KG1 (cell line): ENCODE results near the gene PDE4D.
A peak's percentile ranks its signal among the peaks of the same experiment; 100 is the strongest.

Source experiments
- DNase-seq: peaks from one replicate; lab custom pipeline; 2025; lab: John Stamatoyannopoulos, UW

PDE4D gene

DNA sequence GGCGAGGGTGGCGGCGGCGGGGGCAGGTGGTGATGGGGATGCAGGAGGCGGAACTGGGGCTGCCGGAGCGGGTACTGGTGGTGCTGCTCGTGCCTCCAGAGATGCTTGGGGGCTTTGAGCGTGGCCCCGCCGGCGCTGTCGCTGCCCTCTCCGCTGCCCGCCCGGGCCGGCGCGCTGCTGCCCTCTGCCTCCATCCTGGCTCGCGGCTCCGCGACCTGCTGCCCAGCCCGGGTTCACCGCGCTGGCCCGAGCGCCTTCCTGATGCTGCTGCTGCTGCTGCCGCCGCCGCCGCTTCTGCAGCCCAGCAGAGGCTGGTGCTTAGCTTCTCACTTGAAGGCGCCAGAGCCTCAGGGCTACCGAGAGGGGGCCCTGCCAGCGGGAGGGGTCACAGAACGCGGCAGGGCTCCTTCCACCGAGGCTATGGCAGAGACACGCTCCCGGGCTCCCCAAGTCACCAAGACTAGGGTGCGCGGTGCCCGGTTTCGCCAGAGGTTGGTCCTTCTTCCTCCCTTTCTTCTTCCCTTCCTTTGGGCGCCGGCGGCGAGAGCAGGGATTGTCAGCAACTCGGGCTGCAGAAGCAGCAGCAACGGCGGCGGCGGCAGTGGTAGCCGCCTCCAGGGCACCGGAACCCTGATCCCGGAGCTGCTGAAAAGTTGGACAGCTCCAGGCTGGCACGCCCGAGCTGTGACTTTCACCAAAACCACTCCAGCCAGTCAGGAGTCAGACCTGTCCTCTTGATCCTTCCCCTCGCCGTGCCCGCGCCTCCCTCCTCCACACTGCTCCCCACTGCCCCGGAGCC is at the start of gene PDE4D:
Gene PDE4D (minus strand): TSS at position 298 of the 799 bp plus-strand sequence.
- DNase-seq = peak; percentile 10

DNA sequence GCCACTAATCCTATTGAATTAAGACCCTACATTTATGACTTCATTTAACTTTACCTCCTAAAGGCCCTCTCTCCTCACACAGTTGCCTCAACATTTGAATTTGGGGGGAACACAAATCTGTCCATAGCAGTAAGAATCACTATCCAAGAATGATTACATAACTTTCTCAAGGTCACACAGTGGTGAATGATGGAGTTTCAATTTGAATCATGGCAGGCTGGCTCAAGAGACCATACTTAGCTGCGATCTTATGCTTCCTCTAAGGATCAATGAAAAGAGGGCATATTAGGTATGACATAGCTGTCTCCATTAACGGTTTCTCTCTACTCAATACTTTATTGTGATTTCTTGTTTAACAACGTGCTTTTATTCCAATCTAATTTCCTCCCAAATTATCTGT is 44.1 kb upstream of the PDE4D start:
- no peak for DNase-seq

DNA sequence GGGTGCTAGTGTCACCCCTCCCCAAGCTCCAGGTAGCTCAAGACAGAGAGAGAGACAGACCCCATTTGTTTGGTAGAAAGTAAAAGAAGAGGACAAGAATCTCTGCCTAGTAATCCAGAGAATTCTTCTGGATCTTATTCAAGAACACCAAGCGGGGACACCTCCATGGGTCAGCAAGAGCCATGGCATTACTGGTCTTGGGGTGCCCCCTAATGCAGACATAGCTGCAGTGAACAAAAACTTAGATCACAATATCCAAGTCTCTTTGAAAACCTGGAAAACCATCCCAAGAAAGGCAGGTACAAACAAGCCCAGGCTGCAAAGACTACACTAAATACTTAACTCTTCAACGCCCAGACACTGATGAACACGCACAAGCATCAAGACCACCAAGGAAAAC is 29.9 kb upstream of the PDE4D start:
- DNase-seq = no peak

DNA sequence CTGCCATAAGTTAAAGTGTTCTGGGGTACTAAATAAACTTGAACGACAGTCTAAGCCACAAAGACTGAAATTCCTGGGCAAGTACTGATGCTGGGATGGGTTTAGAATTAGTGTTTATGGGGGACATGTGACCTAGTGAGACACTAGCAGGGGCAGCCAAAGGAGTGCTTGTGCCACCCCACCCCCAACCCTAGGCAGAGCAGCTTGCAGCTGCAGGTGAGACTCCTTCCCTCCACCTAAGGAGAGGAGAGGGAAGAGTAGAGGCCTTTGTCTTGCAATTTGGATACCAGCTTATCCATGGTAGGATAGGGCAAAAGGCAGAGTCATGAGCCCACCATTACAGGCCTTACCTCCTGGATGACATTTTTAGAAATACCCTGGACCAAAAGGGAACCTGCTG is 28.7 kb upstream of the PDE4D start:
- DNase-seq = no peak

DNA sequence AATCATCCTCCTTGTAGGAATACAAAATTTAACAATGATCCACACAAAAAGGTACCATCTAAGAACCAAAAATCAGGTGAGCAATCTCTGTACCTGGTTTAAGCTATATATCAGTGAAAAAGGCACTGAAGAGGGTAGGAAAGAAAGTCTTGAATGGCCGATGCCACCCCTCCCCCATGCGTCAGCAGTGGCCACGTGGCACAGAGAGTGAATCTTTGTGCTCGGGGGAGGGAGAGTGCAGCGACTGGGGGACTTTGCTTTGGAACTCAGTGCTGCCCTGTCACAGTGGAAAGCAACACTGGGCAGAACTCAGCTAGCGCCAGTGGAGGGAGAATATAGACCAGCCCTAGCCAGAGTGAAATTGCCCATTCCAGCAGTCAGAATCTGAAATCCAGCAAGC is 28.3 kb upstream of the PDE4D start:
- no peak for DNase-seq

DNA sequence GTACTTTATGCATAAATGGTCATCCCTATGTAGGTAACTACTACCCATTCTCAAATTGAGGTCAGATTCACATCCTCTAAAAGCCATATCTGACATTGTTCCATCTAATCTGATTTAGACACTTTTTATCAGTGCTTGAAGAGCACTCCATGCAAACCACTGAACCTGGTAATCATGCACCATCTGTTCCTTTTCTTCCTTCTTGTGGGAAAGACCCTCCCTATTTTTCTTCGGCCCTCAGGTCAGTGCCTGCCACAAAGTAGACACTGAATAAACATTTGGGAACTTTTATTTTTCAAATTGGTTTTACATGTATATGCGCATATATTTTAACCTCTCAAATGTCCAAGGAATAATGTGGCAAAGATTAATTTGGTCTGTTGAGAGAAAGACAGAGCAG is 26.0 kb upstream of the PDE4D start:
- DNase-seq = no peak

DNA sequence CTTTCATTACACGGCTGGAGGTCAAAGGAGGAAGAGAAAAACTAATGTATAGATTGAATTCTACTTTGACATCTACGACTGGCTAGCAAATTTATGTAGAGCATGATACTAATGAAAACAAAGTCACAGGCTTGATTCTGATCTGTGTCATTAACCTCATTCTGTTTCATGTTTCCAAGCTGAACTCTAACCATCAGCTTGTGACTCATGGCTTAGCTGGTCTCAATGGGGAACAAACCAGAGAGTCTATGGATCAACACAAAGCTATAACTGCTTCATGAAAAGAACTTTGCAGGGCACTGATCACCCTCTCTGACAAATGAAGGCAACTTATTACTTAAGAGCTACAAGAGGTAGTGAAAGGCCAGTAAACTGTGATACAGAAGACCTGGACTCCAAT is 23.6 kb upstream of the PDE4D start:
- DNase-seq = no peak

DNA sequence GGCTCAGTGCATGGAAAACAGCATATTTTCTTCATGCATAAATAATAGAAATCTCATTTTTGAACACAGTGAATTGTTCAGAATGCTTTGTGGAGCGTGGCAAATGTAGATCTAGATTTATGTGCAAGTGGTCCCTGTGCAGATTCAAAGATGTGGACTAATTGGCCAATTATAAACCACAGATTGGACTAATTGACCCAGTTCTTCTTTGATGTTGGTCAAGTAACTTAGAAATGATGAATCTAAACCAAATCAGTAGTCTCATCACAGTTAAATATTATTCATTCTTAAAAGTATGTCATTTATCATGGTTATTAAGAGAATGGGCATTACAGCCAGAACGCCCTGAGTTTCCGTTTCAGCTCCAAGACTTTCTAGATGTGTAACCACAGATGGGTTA is 11.7 kb upstream of the PDE4D start:
- no peak for DNase-seq

DNA sequence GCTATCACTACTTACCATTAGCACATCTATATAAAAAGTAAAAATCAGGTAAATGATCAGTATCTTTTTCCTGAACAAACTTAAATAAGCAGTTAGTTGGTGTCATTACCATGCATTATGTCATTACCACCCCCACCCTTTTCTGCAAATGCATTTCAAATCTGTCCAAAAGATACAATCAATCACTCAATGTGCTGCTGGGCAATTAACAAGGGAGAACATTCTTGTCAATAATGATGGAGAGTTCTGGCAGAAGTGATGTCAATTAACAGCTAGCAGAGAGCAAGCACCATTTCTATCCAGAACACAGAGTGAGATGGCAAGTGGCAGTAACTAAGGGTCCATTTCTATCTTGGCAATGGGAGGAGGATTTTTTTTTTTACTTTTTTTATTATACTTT is 3.5 kb upstream of the PDE4D start:
- no peak for DNase-seq

DNA sequence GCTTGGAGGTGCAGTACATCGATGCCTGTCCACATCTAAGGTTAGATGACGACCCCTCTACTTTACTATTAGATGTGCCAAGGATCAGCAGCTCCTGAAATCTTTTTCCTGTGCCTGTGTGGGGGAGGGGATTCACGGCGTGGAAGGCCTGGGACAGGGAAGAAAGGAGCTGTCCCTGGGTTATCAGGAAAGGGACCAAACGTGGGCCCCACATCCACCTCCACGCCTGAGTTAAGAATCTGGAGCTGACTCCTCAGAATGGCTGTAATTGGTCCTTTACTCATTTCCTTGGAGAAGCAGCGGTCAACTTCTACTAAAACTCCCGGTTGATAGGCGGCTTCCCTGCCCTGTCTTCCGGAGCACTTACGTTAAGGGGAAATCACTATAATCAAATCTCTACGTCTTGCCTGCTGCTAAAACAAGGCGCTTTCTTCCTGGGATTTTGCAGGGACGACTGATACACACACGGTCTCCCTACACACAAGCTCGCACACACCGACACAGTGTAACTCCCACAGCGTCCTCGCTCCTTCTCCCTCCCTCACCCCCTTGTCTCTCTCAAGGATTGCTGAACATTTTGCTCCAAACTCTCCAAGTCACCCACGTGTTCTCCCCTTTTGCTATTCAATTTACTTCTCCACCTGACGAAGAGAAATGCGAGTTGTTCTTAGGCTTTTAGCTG is 1.4 kb downstream of the PDE4D start:
- DNase-seq = no peak

DNA sequence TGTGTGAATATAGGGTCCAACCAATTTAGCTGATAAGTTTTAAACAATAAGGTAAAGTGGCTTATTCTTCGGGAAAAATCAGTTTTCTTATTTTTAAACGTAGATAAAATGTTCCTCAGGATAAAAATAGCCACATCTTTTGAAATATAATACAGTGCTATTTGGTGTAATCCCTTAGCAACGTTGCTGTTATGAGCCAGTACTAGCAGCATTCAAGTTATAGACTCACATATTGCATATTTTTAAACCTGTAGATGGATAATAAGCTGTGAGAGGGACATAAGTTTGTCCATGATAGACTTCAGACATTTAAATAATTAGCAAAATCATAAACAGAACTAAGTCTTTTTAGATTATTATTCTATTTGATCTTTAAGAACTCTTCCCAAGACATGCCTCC is 6.3 kb downstream of the PDE4D start:
- DNase-seq = no peak

DNA sequence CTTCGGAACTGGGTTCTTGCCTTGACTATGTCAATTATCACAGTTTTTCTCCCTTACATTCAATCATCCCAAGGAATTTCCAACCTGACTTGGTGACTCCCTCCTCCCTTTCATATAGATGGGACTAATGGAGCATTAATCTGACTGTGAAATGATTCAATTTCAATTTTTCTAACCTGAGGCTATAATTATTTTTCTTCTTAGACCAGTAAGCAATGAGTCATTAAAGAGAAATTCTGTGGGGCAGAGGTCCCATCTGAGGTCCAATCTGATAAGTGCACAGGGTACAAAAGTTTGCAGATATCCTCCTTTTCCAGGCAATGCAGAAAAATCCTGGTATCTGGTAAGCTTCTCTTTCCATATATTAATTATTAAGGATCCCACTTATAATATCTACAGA is 18.9 kb downstream of the PDE4D start:
- no peak for DNase-seq

DNA sequence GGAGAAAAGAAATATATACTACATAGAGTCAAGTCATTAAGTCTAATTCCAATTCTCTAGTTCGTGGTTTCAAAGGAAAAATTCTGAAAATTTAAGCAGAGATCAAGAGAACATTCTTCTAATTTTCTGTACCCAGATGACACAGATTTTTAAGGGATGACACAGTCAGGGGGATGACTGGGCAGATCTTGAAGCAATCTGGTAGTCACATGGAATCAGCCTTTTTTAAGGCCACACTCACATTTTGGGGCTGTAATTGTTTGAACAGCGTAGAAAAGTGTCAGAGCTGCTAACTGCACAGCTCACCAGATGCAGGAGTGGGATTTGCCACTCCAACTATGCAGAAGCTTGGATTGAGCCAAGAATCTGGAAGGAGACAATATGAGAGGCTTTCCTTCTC is 20.4 kb downstream of the PDE4D start:
- DNase-seq = no peak

DNA sequence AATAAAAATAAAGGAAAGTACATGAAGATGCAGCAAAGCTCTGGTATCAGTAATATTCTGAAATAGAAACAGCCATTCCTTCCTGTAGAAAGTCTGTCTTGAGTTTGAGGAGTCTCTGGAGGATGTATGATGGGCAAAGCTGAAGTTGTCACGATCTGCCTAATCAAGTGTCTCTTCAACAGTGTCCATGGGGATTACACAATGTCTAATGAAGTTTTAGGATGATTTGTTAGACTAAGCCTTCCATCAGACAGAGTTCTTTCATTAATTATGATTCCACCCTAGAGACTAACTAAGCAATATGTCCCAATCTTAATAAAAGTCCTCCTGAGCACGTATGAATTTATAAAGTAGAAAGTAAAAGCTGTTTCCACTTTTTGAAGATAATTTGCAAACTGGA is 26.9 kb downstream of the PDE4D start:
- DNase-seq = no peak

DNA sequence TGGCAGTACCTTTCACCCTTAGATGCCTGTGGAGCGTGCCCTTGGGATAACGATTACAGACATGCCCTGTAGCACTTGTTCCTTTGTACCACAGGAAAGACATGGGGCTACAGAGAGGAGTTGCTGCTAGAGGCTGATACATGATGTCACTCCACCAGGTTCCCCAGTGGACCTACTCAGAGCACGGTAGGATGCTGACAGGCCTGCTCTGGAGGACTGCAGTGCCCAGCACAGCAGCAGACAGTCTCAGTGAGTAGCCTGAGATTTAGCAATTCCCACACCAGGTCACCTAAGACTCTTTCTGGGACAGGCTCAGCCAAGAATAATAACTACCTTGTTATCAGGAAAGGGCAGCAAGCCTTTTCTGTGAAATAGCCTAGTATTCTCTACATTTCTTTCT is 28.8 kb downstream of the PDE4D start:
- no peak for DNase-seq

DNA sequence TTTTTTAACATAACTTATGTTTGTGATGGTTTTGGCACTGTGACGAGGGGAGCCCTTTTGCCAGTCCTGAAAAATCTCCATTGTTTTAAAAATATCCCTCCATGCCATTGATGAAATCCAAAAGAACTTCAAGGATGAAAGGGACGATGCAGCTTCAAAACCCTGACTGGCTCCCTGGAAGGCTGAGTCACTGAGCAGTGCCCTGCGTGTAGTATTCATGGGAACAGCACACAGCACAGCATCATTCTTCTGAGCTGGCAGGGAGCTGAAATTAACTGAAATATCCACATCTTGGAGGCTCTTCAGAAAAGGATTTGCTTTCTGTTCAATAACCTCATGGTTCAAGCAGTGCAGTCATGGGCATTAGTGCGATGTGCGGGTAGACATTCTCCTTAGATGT is 29.7 kb downstream of the PDE4D start:
- no peak for DNase-seq

DNA sequence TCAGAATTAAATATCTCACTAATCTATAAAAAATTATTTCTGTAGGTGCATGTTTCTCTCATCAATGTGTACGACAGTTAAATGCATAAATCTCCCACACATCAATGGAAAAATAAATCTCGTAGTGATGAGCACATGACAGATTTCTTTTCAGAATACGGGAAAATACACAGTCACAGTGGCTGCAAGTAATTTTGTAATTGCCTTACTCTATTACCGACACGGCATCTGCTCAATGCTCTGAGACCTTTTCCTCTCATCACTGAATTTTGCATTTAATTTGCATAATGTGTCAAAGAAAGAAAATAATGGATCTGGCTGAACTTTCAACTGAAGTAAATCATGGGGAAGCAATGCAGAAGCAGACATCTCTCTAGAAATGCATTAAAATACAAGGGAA is 37.2 kb downstream of the PDE4D start:
- DNase-seq = no peak

DNA sequence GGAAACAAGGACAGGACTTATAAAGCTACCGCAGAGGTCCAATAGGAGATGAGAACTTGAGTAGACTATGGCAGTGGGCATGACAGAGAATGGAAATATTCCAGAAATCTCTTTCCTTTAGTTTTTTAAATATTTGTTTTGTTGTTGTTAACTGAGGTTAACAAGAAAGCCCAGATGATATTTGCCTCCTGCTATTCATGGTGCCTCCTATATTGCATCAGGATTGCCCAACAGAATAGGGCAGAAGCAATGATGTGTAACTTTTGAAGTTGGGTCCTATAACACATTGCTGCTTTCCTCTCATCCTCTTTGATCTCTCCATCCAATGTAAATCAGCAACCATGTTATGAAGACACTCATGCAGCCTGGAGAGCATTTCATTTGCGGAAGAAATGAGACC is 42.8 kb downstream of the PDE4D start:
- no peak for DNase-seq

DNA sequence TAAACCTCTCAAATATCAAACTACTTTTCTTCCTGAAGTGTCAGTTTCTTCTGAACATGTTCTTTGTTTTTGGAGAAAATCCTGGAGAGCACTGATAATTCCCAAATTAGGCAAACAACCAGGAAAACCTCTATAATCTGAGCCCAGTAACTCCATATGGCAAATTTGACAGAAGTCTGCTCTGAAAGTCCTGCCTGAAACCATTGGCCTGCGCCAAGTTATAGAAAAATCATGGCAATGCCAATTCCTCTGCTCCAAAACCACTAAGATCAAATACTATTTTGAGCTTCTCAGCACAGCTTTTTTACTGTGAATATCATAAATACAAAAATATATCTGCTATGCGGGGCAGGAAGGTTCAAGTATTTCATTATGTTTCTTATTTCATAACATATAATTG is 45.9 kb downstream of the PDE4D start:
- no peak for DNase-seq

DNA sequence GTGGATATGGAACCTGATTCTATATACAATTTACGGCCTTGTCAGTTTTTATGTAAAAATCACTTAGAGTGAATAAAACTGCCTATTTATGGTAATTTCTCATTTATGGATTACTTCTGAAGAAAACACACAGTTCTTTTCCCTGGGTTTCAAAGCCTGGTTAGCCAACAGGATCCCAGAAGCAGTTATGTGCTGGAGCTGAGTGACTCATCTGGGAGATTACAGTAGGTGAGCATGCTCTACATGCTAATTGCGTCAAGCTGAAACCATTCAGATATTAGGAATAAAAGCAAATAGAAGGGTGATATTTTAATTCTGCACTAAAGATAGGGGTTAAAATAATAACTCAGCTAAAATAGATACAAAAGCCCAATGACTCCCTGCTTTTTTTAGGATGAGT is 47.8 kb downstream of the PDE4D start:
- no peak for DNase-seq

DNA sequence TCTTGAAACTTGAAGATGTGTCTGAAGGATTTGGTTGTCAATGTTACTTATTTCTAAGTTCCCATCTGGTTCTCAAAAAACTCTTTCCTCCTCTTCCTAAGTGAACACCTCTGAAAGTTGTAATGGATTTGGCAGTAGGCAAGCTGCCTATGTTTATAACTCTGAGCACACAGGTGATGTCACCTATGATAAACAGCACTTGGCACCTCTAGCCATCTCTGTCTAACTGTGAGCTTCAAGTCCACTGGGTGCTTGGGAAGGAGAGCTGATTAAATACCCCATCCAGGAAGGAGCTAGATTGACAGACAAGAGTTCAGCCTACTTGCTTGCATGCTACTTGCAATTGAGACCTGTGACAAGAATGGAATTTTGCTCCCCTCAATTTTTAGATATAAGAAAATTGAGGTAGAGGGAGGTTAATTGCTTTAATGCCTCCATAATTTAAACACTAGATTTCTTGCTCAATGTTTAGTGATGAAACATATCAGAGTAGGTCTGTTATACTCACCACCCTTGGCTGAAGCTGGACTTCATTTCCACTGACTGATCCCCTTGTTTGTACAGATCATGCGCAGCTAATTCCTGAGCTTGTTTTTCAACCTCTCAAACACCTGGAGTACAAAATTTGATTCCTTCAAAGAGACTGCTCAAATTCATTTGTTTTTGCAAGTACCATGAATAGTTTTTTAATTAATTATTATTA is 49.9 kb downstream of the PDE4D start:
- DNase-seq = no peak

DNA sequence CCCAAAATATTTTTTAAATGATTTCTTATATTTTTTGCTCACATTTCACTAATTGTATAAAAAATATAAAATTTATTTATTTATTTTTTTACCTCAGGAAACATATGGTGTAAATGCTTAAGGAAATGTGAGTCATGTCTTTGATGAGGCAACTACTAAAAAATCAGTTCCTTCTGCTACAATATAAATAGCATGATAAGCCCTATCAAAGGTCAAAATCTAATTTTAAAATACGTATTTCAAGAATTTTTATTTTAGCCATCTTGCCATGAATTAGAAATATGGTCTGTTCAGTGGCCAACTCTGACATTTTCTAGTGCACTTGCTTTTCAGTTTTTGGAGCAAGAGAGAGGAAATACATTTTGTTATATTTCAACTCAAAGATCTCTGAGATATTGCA is 50.5 kb downstream of the PDE4D start:
- no peak for DNase-seq

DNA sequence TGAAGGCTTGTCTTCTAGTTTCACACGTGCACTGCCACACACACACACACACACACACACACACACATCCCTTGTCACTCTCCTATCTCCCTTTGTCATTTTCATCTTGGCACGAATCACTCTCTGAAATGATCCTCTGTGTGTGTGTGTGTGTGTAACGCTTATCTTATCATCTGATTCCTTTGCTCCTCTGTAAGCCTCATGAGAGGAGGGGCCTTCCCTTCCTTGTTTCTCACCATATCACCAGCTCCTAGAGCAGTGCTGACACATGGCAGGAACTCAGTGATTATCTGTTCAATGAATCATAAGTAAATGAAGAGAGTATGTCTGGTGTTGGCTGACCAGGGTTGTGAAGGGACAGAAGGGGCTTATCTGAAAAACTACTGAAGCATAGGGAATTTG is 53.3 kb downstream of the PDE4D start:
- DNase-seq = no peak
